Testis (tissue), 3 donors: ENCODE measurements around the gene CHST13. TPM values are rescaled to one million over a fixed set of nuclear protein-coding genes. Genes with fewer than 3 reads are reported as not detected.

Experiments
- DNase-seq: peaks from one replicate; pipeline ENCODE4 v3.0.0-alpha.2; 2019
- H3K27ac ChIP-seq, 2 donors: fragments of 200-600 bp; sonication (generic); one replicate each; pipeline ENCODE4 v1.5.1; 2019
- H3K27me3 ChIP-seq: fragments of 200-600 bp; sonication (generic); one replicate; pipeline ENCODE4 v1.5.1; 2019
- H3K36me3 ChIP-seq: fragments of 200-600 bp; sonication (generic); one replicate; pipeline ENCODE4 v1.5.1; 2017; ENCODE audit warnings: low read depth; ENCODE audit errors: missing control alignments
- H3K4me1 ChIP-seq: fragments of 200-600 bp; sonication (generic); one replicate; pipeline ENCODE4 v1.5.1; 2019
- H3K4me3 ChIP-seq, 2 donors: fragments of 200-600 bp; sonication (generic); one replicate each; pipeline ENCODE4 v1.5.1; 2017 to 2019
- H3K9me3 ChIP-seq: fragments of 200-600 bp; sonication (generic); one replicate; pipeline ENCODE4 v1.5.1; 2017
- POLR2A ChIP-seq: fragments of 450-650 bp; IDR thresholded peaks from one replicate; pipeline ENCODE4 v1.6.1; 2017; ENCODE audit warnings: antibody characterized with exemption, mild to moderate bottlenecking, moderate library complexity
- WGBS, 2 donors: methylation state at CpG; one replicate each; pipeline ENCODE4 v1.1.5; 2018; 5-methylcytosine and 5-hydroxymethylcytosine counted together
- intact Hi-C: fragments of 100-400 bp; cut with DNase I; formaldehyde crosslinking; loops from one replicate; pipeline ENCODE4 v1.15.1; 2023; ENCODE audit warnings: low total_unique reads
- polyA plus RNA-seq: library from polyadenylated mRNA; stranded (reverse); fragments of 350-450 nt; fragmentation: Illumina TruSeq; extraction: RNeasy Lipid Tissue Mini Kit (QIAGEN cat#74804); gene quantifications from one replicate; pipeline ENCODE4 v1.2.3, GENCODE V29; 2014; ENCODE audit warnings: low read depth, low replicate concordance; ENCODE audit not compliant: insufficient read depth
- total RNA-seq, 2 donors: library from RNA; depleted of rRNA; stranded (reverse); fragments of >200 nt; gene quantifications; one replicate each; pipeline ENCODE4 v1.2.3, GENCODE V29; 2016
- TF ChIP-seq, protein P1 (sequence below), 3 experiments: fragments of 450-650 bp in 2 of 3; fragments of 200-600 bp in 1 of 3; sonication (generic) in 1 of 3; IDR thresholded peaks; one replicate each; pipeline ENCODE4 v1.5.1; 2016 to 2019; ENCODE audit warnings: antibody characterized with exemption in 3 of 3, mild to moderate bottlenecking in 2 of 3, moderate library complexity in 1 of 3

Gene CHST13
- total and polyA plus RNA-seq, 3 donors from 2014 or later, result 13.3 to 21.7 (median 21.4) TPM

DNA sequence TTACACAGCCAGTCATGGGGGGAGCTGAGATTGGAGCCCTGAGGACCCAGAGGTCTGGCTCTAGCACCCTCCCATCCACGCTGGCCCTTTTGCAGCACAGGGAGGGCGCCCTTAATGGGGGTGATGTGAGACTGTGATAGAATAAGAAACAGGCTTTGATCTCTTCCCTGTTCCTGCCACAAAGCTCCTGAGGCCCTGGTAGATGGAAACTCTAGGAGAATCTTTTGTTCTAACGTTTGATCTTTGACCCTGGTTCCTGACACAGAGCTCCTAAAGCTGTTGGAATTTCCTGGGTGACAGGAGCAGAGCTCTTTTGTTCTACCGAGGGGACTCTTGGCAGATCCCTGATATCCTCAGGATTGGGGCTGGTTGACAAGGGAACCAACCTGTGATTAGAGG, 5.2 kb upstream of the CHST13 start:
- Histone ChIP-seq H3K4me3 (no peak overlapping the region), H3K4me1 (no peaks in the 10 kb centered on the region), H3K9me3 (no peaks in the 10 kb centered on the region), H3K27ac (no peak overlapping the region), H3K36me3 (no peaks in the 10 kb centered on the region), H3K27me3 (no peaks in the 10 kb centered on the region)
- DNase-seq, result no peak
- no peak for TF ChIP-seq POLR2A
- TF ChIP-seq, protein P1, sequence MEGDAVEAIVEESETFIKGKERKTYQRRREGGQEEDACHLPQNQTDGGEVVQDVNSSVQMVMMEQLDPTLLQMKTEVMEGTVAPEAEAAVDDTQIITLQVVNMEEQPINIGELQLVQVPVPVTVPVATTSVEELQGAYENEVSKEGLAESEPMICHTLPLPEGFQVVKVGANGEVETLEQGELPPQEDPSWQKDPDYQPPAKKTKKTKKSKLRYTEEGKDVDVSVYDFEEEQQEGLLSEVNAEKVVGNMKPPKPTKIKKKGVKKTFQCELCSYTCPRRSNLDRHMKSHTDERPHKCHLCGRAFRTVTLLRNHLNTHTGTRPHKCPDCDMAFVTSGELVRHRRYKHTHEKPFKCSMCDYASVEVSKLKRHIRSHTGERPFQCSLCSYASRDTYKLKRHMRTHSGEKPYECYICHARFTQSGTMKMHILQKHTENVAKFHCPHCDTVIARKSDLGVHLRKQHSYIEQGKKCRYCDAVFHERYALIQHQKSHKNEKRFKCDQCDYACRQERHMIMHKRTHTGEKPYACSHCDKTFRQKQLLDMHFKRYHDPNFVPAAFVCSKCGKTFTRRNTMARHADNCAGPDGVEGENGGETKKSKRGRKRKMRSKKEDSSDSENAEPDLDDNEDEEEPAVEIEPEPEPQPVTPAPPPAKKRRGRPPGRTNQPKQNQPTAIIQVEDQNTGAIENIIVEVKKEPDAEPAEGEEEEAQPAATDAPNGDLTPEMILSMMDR (IDR thresholded peaks at IDR 0.05), result no peak
- intact Hi-C loops, result no loop called here
- WGBS, 2 donors, result 75 to 92% methylated on average over 4 of the region's 4 CpGs

GRCh38 chr3:126519506-126520455, 4.2 kb upstream of the CHST13 start:
- 94 to 97% methylated on average over 10 of the region's 10 CpGs for WGBS, 2 donors
- intact Hi-C loops, result no loop called here
- no peak for DNase-seq

DNA sequence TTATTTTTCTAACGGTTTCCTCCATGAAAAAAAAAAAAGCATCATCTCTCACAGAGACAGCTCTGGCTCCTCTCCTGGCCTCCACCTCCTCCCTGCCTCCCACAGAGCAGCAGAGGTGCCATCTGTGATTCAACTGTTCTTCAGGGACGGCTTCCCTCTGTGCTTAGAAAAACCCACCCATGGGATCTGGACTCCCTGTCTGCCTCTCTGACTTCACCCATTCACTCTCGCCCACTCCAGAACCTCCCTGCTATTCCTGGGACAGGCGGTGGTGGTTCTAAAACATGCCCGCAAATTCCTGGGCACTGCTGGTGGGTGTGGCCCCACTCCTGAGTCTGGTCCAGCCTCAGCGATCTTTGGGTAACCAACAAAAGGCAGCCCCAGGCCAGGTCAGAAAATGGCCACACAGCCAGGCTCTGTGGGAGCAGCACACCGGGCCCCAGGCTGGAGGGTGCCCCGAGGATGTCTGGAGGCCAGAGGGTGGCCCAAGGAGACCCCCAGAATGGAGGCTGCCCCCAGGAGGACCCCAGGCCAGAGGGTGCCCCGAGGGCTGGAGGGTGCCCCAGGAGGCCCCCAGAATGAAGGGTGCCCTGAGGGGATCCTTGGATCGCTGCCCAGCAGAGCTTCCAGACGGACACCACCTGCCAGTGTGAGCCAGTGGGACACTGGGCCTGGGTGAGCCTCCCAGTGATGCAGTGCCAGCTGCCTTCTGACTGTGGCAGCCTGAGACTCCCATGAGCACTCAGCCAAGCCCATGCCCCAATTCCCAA, 2.6 kb upstream of the CHST13 start:
- Histone ChIP-seq H3K27ac (no peak overlapping the region), H3K9me3 (no peaks in the 10 kb centered on the region), H3K36me3 (no peaks in the 10 kb centered on the region), H3K27me3 (no peaks in the 10 kb centered on the region), H3K4me1 (no peaks in the 10 kb centered on the region), H3K4me3 (no peak overlapping the region)
- intact Hi-C loops, result no loop called here
- no peak for DNase-seq
- TF ChIP-seq, protein P1 (IDR thresholded peaks at IDR 0.05), result no peak
- no peak for TF ChIP-seq POLR2A
- 81 to 83% methylated on average over 5 to 11 of the region's 11 CpGs for WGBS, 2 donors

More at GRCh38 chr3:126519506-126520455, 4.2 kb upstream of the CHST13 start:
- H3K4me1 ChIP-seq, result no peaks in the 10 kb centered on the region
- H3K27ac ChIP-seq, result no peak overlapping the region
- no peaks in the 10 kb centered on the region for H3K9me3 ChIP-seq
- TF ChIP-seq, protein P1 (IDR thresholded peaks at IDR 0.05), result no peak
- TF ChIP-seq POLR2A, result no peak
- H3K36me3 ChIP-seq, result no peaks in the 10 kb centered on the region
- H3K27me3 ChIP-seq, result no peaks in the 10 kb centered on the region
- no peak overlapping the region for H3K4me3 ChIP-seq

DNA sequence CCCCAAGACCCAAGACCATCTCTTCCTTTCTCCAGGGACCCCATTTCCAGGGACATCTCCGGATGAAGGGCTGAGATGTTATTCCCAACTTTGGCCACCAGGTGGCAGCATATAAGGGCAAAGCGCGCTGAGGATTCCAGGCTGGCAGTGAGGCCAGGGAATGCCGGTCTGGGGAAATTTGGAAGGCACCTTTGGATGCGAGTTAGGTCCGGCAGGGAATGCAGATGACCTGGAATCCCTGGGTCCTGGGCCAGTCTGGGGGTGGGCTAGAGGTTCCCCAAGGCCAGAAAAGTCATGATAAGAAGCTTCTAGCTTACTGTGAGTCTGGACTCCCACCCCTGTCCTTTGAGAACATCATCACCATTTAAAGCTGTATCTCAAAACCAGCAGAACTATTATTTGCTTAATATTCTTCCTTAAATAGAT, 1.6 kb upstream of the CHST13 start:
- no peaks in the 10 kb centered on the region for H3K9me3 ChIP-seq
- no peak overlapping the region for H3K4me3 ChIP-seq
- H3K4me1 ChIP-seq, result no peaks in the 10 kb centered on the region
- intact Hi-C loops, result no loop called here
- H3K36me3 ChIP-seq, result no peaks in the 10 kb centered on the region
- no peaks in the 10 kb centered on the region for H3K27me3 ChIP-seq
- WGBS, 2 donors, result 0 to 2% methylated on average over 6 of the region's 6 CpGs
- no peak overlapping the region for H3K27ac ChIP-seq
- peak; percentile 81 for DNase-seq
- TF ChIP-seq POLR2A, result no peak
- TF ChIP-seq, protein P1 (IDR thresholded peaks at IDR 0.05), result peak; percentile 85 to 100 (median 93)
